NCI-H1436 (cell line): ENCODE data around the gene CFAP100.

Experiments used
- DNase-seq: peaks from one replicate; lab custom pipeline; 2025; lab: John Stamatoyannopoulos, UW

The CFAP100 gene

DNA sequence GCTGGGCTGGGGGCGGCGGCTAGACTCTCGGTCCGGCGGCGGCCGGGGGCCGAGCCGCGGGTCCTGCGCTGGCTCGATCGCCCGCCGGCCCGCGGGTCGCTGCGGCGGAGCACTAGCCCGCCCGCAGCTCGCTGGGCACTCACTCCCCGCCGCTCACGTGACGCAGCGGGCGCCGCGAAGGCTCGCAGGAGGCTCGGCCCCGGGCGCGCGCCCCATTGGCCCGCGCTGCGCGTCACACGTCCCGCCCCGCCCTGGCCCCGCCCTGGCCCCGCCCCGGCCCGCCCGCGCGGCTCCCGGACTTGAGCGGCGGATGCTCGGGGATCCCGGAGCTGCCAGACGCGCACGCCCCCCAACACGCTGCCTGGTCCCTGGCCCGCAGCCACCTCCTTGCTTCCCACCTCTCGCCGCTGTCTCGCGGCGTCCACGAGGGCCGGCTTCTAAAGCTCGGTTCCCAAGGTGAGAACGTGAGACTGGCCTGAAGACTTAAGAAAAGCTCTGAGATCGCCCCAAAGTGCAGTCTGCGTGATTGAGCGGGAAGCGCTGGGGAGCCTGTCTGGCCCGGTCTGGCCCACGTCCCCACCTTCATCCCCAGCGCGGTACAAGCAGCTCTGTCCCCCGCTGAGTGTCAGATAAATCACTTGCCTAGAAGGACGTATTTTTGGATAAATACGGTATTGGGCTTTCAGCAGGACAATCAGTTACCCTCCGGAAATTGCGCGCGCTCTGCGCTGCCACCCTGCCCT is 37.2 kb upstream of the CFAP100 start, which contains the start of gene KLF15:
KLF15 (minus strand) TSS at position 114 of the 743 bp plus-strand sequence. CDS start 4,486 bp downstream, outside the sequence.
- peak; percentile 87 for DNase-seq

GRCh38 chr3:126358038-126358815 is 36.5 kb upstream of the CFAP100 start:
- DNase-seq = no peak

DNA sequence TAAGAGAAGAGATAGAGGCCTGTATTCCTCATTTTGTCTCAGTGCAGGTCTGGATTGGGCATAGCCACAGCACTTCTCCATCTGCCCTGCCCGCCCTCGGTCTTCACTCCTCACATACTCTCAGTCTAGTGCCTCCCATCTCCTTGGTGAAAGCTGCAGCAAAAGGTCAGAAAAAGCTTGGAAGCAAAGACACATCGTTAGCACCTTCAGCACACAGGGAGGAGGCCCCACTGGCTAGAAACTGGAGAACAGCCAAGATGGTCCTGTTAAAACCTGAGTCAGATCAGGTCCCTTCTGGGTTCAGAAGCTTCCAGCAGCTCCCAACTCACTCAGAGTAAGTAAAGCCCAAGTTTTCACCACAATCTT is 35.9 kb upstream of the CFAP100 start:
- no peak for DNase-seq

- no peak for DNase-seq
Observed at GRCh38 chr3:126360046-126360713, 34.5 kb upstream of the CFAP100 start.

DNA sequence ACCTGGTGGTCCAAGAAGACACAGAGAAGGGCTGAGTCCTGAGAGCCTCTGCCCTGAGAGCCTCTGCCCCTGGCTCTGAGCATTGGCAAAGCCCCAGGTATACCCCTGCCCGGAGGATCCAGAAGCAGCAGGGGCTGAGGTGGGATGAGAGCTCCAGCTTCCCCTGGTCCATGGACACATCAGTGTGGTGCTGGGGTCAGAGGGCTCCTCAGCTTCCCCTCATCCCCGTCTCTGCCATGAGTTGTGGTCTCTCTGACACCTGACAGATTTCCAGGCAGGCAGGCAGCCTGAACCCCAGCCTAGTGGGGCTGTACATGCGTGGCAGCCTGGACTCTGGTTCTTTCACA is 34.0 kb upstream of the CFAP100 start:
- DNase-seq = no peak

DNA sequence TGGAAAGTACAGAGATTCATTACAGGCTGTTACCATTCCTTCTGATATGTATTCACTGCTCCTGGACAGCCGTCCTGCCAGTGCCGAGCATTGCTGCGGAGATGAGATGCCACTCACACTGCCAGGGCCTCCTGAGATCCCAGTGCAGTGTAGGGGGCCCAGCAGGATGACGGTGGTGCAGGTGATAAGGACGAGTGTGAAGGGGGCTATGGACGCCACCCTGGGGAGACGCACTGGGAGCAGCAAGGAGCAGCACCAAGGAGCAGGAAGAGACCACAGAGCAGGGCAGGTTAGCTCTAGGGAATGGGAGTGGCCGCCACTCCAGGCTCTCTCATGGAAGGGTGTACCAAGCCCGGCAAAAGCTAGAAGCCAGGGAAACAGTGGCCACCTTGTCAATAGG is 33.5 kb upstream of the CFAP100 start:
- no peak for DNase-seq

DNA sequence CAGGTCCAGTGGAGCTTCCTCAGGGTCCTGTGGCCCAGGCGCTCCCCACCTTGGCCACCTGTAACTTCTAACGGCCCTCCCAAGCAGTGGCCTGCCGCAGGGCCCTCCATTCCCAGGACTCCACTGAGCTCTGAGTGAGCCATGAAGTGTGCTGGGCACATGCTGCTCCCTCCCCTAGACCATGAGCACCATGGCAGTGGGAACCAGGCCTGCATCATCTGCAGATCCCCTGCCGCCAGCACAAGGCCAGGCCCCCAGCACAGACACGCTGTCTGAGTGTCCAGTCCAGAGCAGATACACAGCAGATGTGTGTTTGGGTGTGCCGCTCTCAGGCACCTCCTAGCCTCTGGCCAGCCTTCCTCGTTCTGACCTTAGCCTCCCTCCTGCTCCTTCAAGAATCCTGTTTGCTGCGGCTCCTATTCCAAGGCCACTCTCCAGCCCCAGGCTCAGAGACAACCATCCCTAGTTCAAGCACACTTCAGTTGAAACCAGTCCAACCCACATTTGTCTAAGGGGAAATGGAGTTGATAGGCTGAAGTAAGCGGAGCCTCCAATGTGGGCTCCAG is 30.5 kb upstream of the CFAP100 start:
- no peak for DNase-seq

DNA sequence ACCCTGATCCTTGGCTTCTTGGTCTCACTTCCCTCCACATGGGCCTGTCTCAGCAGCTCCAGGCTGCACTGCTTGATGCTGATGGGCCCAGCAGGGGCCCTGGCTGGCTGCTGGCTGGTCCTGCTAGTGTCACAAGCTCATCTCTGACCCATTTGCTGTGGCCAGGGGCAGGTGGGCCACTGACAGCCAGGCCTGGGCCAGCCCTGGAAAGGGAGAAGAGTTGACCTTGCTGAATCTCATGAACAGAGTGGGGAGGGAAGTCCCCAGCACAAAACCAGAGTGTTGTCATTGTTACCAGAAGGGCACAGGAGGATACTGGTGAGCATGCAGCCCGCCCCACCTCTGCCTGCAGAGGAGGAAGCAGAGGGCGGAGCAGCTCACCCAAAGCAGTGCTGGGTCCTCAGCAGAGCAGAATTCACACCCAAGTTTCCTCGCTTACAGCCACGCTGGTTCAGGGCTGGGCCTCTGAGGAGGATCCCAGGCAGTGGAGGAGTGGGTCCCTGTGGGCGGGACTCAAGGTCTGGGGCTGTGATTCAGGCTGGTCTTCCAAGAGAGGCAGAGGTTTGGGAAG is 29.9 kb upstream of the CFAP100 start:
- no peak for DNase-seq

- no peak for DNase-seq
Observed at GRCh38 chr3:126365351-126366277, 29.1 kb upstream of the CFAP100 start.

DNA sequence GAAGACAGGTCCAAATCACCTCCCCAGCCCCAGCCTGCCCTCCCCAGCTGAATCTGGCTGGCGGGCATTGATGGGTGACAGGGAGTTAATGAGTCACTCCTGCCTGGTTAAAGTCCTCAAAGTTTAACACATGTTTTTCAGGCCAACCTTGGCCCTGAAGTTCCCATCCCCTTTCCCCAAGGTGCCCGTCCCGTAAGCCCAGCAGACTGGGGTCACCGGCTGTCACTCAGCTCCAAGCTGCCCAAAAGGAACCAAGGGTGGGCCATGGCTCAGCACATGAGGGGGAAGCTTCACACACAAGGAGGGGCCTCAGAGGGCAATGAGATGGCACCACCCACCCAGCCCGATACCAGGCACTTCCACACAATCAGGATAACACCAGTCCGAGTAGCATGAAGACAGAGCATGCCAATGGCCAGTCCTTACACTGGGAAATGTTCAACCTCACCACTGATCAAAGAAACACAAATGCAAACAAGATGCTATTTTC is 27.3 kb upstream of the CFAP100 start:
- no peak for DNase-seq

DNA sequence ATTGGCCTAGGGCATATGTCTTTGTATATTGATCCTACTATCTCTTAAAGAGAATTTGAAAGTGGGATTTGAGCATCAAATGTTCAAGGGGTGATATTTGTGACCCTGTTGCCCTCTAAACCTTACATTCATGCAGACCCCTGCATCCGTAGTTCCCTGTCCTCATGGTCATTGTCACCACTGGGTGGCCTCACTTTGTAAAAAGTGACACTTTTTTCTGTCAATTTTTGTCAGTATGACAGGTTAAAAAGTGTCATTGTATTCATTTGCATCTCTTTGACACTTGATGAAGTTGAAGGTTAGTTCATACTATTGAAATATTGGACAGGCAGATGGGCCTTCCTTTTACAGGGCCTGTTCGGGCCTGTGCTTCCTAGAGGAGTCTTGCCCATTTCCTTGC is 25.2 kb upstream of the CFAP100 start:
- no peak for DNase-seq

GRCh38 chr3:126370055-126370454 is 24.7 kb upstream of the CFAP100 start:
- DNase-seq = no peak

DNA sequence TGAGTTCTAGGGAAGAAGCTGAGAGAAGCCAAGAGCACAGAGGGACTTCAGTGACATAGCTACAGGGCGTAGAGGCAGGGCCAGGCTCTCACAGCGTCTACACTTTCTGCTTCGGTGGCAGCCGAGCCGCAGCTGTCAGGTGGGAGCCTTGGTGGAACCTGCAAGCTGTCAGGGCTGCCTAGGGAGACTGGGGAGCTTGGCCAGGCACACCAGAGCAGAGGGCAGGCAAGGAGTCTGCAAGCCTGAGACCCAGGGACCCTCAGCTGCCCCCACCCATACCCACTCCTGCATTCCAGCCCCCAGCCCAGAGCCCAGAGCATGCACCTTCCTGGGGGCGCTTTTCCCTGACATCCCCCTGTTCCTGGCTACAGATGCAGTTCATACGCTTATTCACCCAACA is 24.1 kb upstream of the CFAP100 start:
- no peak for DNase-seq

DNA sequence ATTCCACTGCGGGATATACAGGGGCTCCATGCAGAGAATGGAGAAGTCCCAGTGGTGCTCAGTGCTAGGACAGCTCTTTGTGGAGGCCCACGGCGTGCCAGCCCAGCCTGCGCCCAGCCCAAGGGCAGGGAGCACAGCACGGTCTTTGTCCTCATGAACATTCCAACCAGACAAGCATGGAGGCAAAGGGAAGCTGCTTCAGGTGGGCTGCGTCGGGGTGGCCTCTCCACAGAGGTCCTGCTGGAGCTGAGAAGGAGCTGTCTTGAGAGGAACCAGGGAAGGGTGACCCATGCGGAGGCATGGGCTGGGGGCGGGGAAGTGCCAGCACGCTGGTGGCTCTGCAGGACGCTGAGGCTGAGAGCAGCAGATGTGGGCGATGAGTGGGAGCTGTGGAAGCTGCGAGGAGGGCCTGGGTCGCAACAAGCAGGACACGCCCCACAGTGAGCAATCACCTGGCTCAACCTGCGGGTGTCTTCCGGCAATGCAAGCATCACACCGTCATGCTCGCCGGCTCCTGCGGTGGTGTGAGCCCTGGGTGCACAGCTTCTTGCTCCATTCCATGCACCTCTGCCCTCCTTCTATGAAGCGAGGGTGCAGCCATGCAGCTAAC is 23.5 kb upstream of the CFAP100 start:
- no peak for DNase-seq

DNA sequence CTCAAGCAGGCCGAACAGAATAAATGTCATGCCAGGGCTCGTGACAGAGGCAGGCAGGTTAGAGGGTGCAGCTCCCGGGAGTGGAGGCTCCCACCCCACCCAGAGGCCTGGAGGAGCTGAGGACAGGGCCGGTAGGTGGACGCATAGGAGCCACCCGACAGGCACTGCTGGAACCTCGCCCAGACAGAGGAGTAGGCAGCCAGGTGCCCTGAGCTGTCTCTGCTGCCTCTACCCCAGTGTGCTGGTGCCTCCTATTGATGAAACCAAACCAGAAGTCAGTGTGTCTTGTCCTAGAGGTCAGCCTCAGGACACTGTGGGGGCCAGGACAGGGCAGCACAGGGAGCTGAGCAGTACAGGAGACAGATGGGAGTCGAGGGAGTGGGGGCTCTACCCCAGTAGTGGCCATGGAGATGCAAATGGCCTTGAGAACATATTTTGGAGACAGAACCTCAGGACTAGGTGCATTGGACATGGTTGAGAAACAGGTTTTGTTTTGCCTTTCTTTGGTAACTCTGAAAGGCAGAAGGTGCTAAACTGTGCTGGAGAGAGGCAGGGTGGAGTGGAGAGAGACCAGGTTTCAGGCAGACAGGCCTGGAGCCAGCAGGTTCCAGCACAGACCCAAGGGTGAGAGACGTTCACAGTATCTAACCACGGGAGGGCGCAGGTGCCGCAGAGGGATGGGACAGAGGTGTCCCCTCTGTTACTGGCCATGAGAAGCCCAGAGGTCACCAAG is 22.1 kb upstream of the CFAP100 start:
- no peak for DNase-seq

GRCh38 chr3:126373146-126373613 is 21.5 kb upstream of the CFAP100 start:
- no peak for DNase-seq

DNA sequence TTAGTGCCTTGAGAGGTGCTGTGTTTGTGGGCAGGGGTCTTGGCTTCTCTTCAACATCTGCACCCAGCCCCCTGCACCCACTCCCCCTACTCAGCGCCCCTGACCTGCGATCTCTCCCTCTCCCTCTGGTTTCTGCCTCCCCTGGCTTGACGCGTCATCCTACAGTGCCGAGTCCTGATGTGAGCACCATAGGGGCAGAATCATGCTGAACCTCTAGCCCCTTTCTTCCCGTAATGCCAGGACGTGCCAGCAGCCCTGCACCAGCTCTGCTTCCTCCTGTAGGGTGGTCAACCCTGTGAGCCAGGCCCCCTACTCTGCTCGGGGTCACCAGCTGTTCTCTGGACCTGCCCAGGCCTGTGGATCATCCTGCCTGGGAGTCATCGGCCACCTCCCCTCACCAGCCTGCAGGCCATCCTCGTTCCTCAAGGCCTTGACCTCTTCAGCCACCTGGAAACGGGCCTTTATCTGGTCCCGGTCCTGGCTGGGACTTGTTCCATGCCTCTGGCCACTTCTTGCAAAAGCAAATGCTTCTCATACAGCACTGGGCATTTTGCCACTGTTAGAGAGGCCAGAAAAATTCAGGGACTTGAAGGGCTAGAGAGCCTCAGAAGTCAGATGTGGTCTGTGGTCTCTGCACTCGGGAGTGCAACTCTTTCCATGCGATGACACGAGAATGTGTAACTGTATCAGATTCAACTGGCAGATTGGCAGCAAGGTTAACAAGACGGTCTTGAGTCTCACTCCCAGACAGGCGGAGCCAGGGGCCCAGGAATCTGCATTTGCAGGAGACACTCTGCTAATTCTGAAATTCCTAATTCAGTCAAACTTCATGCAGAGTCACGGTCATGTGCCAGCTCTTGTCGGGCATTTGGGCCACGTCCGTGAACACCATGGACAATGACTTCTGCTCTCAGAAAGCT is 20.8 kb upstream of the CFAP100 start:
- no peak for DNase-seq

DNA sequence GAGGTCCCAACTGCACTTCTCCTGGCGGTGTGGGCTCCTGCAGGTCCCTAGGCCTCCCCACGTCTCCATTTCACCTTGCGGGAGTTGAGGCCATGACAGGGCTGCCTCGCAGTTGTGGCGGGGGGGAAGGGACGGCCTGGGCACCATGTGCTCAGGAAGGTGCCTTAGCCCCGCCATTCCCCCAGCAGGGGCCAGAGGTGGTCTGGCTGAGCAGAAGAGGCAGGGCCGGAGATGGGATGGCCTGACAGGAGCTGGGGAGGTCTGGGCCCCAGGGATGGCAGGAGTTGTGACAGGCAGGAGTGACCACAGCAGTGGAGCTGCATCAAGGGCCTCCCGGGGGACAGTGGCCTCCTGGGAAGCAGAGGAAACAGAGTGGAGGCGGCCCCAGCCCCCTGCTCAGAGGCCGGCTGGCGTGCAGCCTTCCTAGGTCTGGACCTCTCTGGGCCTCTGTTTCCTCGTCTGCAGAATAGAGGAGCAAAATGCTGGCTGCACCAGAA is 18.8 kb upstream of the CFAP100 start:
- DNase-seq = no peak

DNA sequence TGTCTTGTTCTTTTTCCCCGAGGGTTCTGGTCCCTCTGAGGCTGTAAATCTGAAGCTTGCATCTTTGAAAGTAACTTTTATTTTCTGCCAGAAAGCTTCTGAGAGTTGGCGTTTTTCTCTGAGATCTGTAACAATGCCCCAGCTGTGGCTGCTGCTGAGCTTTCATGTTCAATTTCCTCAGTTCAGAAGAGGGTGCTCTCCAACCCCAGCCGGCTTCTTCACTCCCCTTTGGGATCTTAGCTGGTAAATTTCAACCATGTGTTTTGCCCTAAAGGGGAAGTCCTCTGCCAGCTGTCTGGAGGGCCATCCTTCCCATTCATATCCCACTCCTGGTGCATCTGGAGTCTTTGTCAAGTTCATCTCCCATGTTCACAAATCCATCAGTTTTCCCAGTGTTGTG is 18.3 kb upstream of the CFAP100 start:
- no peak for DNase-seq
